HepG2 (cell line): Measurements from ENCODE around the gene CALCR.

Source experiments
- ESRRA ChIP-seq: sonication (generic); formaldehyde crosslinking; IDR thresholded peaks from 2 replicates; pipeline ENCODE4 v1.5.1; 2020; ENCODE audit warnings: mild to moderate bottlenecking, low read depth, missing genetic modification reagents
- RXRA ChIP-seq: sonication (generic); formaldehyde crosslinking; IDR thresholded peaks from 2 replicates; pipeline ENCODE4 v1.5.1; 2020; ENCODE audit warnings: missing genetic modification reagents

DNA sequence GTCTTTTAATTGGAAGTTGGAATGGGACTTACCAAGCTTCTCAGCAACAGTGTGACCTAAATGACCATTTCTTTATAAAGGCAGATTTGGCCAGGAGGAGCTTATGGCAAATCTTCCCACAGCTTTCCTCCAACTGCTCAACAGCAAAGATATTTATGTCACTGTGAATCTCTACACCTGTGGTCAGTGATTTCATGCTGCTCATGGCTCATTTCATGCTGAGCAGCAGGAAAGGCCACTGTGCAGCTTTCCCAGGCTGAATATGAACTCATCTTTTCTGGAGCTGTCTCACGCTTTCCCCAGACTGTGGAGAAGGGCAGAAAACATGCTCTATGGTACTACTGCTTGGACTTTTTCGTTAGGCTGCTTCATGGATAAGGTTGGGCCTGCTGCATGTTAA is 29.8 kb downstream of the CALCR start:
- TF ChIP-seq ESRRA (CRISPR knock-in tag) (no peak), RXRA (CRISPR knock-in tag) (no peak)
